Effector CD8-positive, alpha-beta T cell (primary cell): Measurements from ENCODE around the gene UBE2D1.
A peak's percentile ranks its signal among the peaks of the same experiment; 100 is the strongest.

ENCODE experiments used
- DNase-seq: peaks from one replicate; lab custom pipeline; 2025; lab: John Stamatoyannopoulos, UW
- total RNA-seq, 4 experiments: gene quantifications; one replicate each; lab custom pipeline; 2026; lab: John Stamatoyannopoulos, UW

UBE2D1 gene
- total RNA-seq: 7.6 to 20.5 (median 11.5) reads per million in 4 experiments

DNA sequence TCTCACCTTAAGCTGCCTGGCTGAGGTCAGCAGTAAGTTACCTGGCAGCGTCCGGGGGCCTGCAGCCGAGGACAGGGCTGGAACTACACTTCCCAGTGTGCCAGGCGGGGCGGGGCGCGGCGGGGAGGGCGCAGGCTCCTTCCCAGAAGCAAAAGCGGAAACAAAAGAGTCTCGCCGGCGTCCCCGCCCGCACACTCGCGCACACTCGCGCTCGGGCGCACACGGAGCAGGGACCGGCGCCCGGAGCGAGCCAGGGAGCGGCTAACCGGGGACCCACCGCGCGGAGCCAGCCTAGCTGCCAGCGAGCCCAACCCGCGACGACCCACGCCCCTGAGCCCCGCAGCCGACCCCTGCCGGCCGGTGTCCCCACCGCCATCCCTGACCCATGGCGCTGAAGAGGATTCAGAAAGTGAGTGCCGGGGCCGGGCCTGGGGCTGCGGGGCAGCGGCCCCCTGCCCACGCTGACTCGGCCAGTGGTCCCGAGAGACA is at the start of gene UBE2D1:
UBE2D1 (plus strand) TSS at position 190 of the 489 bp plus-strand sequence; CDS start at position 386, 196 bp downstream.
- DNase-seq: peak; percentile 56

DNA sequence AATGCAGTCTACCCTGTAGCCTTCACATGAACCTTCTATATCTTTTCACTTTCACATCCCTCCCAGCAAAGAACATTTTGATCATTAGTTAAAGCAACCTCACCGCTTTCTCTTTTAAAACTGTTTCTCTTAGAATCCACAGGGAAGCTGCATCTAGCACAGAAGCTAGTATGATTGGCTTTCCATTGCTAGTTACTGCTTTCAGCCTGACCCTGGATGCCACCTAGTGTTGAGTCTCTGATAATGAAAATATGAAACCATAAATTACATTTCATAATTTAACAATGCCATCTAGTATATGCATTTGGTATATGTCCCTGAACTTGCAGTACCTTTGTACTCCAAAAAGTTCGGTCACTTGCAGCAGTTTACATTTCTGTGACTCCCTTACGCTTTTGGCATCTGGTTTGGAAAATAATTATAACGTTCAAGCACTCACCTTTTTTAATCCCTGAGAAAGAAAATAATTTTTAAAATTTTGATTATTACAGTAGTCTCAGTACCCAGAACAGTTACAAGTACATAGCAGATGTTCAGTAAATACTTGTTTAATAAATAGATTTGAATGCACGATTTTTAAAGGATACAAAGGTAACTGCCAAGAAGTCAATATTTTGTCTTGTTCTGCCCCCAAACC is 43.1 kb upstream of the UBE2D1 start:
- DNase-seq: peak; percentile 0

DNA sequence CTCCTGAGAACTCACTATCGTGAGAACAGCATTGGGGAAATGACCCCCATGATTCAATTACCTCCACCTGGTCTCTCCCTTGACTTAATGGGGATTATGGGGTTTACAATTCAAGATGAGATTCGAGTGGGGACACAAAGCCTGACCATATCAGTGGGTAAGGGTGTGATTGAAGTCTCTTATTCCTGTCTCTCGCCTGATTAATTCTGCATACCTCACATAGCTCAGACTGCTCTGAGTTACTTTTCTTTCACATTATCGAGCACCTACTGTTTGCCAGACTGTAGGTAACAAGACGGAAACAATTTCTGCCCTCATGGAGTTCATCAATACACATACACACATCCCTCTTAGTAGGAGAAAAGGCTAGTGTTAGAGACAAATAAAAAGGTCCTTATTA is 40.8 kb upstream of the UBE2D1 start:
- DNase-seq: no peak

GRCh38 chr10:58299580-58299979 is 35.2 kb upstream of the UBE2D1 start:
- DNase-seq: peak; percentile 34

- DNase-seq: no peak
Measured at GRCh38 chr10:58300676-58301075, 34.1 kb upstream of the UBE2D1 start.

GRCh38 chr10:58302254-58302653 is 32.6 kb upstream of the UBE2D1 start:
- DNase-seq: no peak

DNA sequence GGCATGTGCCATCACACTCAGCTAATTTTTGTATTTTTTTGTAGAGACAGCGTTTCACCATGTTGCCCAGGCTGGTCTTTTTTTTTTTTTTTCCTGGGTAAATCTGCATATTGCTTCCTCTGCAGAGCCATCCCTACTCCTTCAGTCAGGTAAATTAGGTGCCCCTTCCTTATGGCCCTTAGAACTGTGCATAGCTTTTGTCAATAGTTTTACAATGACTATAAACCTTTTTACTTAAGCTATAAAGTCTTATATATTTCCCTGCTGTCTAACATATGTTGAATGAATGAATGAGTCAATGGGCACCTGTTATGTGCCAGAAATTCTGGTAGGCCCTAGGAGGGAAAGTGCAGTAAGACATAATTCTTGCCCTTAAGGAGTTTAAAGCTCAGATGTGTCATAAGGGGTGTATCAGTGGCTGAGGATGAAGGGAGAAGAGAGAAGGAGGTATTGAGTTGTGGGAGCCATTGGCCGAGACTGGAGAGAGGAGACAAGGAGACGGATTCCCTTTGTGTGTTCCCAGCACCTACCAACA is 30.6 kb upstream of the UBE2D1 start:
- DNase-seq: no peak

DNA sequence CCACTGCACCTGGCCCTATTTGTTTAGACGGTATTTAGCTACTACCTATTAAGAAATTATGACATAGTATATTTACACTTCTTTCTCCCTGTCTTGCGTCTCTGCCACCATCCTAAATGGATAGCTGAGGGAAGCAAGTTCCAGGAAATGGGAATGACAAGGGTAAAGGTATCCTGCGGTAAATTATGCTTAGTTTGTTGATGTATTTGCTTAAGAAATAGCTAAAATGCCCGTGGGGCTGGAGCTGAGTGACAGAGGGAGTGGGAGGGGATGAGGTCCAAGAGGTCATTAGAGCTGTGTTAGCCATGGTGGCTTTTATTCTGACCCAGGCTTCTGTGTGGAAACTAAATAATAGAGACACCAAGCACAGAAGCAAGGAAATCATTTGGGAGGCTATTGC is 29.0 kb upstream of the UBE2D1 start:
- no peak for DNase-seq

- no peak for DNase-seq
Measured at GRCh38 chr10:58307676-58308075, 27.1 kb upstream of the UBE2D1 start.

GRCh38 chr10:58311026-58311425 is 23.8 kb upstream of the UBE2D1 start:
- DNase-seq: no peak

DNA sequence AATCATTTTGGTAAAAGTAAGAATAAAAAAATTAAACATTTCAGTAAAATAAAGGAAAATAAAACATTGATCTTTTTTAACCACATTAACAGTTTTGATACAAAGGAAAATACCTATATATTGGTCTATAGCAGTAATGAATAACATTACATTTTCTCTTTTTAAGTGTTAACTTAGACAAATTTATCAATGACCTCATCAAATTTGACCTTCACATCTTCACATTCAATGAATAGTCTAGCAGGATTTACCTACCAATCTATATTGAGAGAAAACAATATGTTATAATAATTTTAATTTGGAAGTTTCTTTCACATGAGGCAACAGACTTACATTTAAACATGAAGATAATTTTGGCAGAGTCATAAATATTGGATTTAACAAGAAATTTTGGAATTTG is 17.9 kb upstream of the UBE2D1 start:
- DNase-seq: no peak

DNA sequence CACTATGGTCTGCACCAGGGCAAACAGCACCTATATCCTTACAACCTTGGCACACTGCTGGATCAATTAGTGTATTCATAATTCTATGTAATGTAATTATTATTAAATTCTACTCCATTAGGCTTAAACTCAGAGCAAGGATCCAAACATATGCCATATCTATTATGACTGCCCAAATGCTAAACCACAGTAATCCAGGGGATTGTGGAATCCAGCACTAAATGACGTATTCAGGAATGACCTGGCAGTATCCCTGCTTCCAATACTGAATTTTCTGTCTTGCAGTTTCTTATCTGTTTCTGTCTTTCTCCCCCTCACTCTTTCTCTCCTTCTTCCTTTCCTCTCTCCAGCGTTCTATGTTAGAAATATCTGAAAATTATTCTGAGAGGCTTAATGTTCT is 16.5 kb upstream of the UBE2D1 start:
- DNase-seq: no peak

DNA sequence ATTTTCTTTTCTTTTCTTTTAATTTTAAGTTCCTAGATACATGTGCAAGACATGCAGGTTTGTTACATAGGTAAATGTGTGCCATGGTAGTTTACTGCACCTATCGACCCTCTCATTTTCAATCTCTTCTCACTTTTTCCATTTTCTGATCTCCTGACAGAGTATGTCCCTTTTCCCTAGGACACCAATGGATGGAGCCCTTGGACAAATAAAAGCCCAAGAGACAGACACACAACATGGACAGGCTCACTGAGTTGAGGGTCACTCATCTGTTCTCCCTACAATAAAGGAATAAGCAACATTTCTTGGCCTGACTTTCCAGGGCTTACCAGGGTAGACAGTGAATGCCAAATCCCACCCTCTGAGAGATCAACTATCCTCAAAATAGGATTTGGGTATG is 15.2 kb upstream of the UBE2D1 start:
- DNase-seq: no peak

- no peak for DNase-seq
Measured at GRCh38 chr10:58320351-58321049, 14.3 kb upstream of the UBE2D1 start.

- DNase-seq: no peak
Measured at GRCh38 chr10:58322072-58322834, 12.6 kb upstream of the UBE2D1 start.

- no peak for DNase-seq
Measured at GRCh38 chr10:58322835-58323209, 12.0 kb upstream of the UBE2D1 start.

- no peak for DNase-seq
Measured at GRCh38 chr10:58326967-58327381, 7.8 kb upstream of the UBE2D1 start.

DNA sequence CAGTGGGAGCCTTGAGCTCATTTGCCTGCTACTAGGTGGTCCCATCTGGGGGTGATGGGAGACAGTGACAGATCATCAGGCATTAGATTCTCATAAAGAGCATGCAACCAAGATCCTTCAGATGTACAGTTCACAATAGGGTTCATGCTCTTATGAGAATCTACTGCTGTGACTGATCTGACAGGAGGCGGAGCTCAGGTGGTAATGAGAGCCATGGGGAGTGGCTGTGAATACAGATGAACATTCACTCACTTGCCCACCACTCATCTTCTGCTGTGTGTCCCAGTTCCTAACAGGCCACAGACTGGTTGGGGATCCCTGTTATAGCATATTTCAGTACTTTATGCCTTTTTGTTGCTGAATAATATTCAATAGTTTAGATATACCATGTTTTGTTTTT is 6.6 kb upstream of the UBE2D1 start:
- no peak for DNase-seq

- DNase-seq: no peak
Measured at GRCh38 chr10:58330431-58330830, 4.4 kb upstream of the UBE2D1 start.

GRCh38 chr10:58331646-58332045 is 3.2 kb upstream of the UBE2D1 start:
- no peak for DNase-seq

DNA sequence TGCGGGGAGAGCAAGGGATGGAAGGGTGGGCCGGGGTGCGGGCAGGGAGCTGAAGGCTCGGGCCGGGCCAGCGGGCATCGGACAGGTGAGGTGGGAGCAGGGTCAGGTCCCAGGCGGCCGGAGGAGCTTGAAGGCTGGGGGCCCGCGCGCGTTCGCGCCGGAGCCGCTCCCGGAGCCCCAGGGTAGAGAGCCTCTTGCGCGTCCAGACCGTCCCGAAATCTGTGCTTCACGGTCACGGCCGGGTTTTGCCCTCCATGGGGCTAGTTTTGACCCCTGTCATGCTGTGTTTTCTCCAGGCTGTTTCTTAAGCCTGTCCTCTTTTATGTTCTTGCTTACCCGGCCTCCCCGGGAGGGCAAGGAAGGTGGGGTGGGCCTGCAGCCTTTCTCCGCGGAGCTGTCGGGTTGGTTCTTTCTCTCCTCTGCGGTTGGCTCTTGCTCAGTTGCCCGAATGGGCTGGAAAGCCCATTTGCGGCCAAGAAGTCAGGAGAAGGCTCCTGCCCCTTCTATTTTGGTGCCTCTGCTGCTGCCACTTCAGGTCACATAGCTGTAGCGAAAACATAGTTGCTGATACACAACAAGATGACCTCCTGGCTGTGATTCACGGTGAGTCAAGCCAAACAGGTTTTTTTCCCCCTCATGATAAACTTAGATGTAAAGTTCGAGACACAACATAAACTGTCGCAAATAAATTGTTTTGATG is 650 bp downstream of the UBE2D1 start:
- DNase-seq: no peak

- no peak for DNase-seq
Measured at GRCh38 chr10:58336242-58336641, 1.4 kb downstream of the UBE2D1 start.
